Pancreas (tissue), 10 donors: ENCODE data around the gene DDX52. TPM values are rescaled to one million over a fixed set of nuclear protein-coding genes. Genes with fewer than 3 reads are reported as not detected.
"Not testable (repeated sequence)": the region's sequence is repeated elsewhere in the genome, so short reads cannot be mapped to it uniquely, and the experiment has no call there.

Experiments used
- ATAC-seq, 4 donors: fragments of 200-7000 bp; cut with Tn5 transposase; one replicate each; pipeline versions ENCODE4 v1.8.0 to v1.9.1; 2020; ENCODE audit warnings: mild to moderate bottlenecking in 4 of 4, moderate library complexity in 4 of 4
- DNase-seq, 6 donors: peaks; one replicate each; pipeline ENCODE4 v3.0.0-alpha.2; 2020
- FAIRE-seq: peaks from 2 replicates; lab custom pipeline; 2012; peaks lifted over from hg19 to GRCh38; lab: Jason Lieb, UNC
- H3K27ac ChIP-seq, 4 donors: fragments of 200-600 bp; sonication (generic); 1 replicate in 3 of 4; 2 replicates in 1 of 4; pipeline versions ENCODE4 v1.5.0 to v1.8.0; 2020
- H3K27me3 ChIP-seq, 4 donors: fragments of 200-600 bp; one replicate each; pipeline ENCODE4 v1.8.0; 2021
- H3K36me3 ChIP-seq, 3 donors: fragments of 200-600 bp; sonication (generic) in 1 of 3; one replicate each; pipeline versions ENCODE4 v1.5.0 to v1.8.0; 2020 to 2021
- H3K4me1 ChIP-seq, 3 donors: fragments of 200-600 bp; one replicate each; pipeline ENCODE4 v1.8.0; 2021
- H3K4me3 ChIP-seq, 4 donors: fragments of 200-600 bp; sonication (generic) in 2 of 4; one replicate each; pipeline versions ENCODE4 v1.5.0 to v1.8.0; 2020 to 2021
- H3K9me3 ChIP-seq, 4 donors: fragments of 200-600 bp; one replicate each; pipeline ENCODE4 v1.8.0; 2021
- WGBS, 2 donors: extraction: QIAGEN DNeasy Blood & Tissue Kit; methylation state at CpG; one replicate each; pipeline ENCODE4 v1.1.7; 2013; 5-methylcytosine and 5-hydroxymethylcytosine counted together
- intact Hi-C, 3 donors: fragments of 100-400 bp; cut with DNase I; formaldehyde crosslinking; loops; one replicate each; pipeline versions ENCODE4 v1.11.1 to v1.14.2; 2022
- polyA plus RNA-seq, 2 donors: library from polyadenylated mRNA; stranded (reverse); fragments of 200-250 nt; gene quantifications; one replicate each; pipeline ENCODE4 v1.2.3, GENCODE V29; 2013
- total RNA-seq, 6 donors: library from RNA; stranded (reverse); fragmentation: NEBNext Ultra II Directional in 4 of 6; extraction: Animal tissue kit (Norgen Biotek cat#: 25700) in 4 of 6; gene quantifications; one replicate each; pipeline versions ENCODE4 v1.2.1 to v1.2.4, GENCODE V29; 2021 to 2023
- TF ChIP-seq, protein P1 (sequence below), 4 donors: fragments of 200-600 bp; sonication (generic) in 3 of 4; IDR thresholded peaks; one replicate each; pipeline versions ENCODE4 v1.5.0 to v1.8.0; 2021; ENCODE audit warnings: antibody characterized with exemption in 4 of 4
- donor health status: healthy with polysubstance abuse.
- donor health status: DM: no; HTN: no; CAD: no; lungs with moderate emphysema.
- donor health status: DM: no; HTN: no; CAD: no.
- donor health status: control.
- donor health status: control.
- donor health status: Bipolar disorder and iron deficiency.
- donor health status: DM: yes; HTN: yes; CAD: no.
- donor health status: DM: no; HTN: no; CAD: no.
- donor health status: DM: no; HTN: no; CAD: no.
- donor health status: DM: yes; HTN: yes; CAD: no.

DDX52 gene
- total RNA-seq (10 to 100 TPM in 4 of 6 donors, 1 to 10 TPM in 2; 9.5 to 21.4 (median 11.1) TPM), polyA plus RNA-seq (1 to 10 TPM; 7.7 to 9.3 TPM)

DNA sequence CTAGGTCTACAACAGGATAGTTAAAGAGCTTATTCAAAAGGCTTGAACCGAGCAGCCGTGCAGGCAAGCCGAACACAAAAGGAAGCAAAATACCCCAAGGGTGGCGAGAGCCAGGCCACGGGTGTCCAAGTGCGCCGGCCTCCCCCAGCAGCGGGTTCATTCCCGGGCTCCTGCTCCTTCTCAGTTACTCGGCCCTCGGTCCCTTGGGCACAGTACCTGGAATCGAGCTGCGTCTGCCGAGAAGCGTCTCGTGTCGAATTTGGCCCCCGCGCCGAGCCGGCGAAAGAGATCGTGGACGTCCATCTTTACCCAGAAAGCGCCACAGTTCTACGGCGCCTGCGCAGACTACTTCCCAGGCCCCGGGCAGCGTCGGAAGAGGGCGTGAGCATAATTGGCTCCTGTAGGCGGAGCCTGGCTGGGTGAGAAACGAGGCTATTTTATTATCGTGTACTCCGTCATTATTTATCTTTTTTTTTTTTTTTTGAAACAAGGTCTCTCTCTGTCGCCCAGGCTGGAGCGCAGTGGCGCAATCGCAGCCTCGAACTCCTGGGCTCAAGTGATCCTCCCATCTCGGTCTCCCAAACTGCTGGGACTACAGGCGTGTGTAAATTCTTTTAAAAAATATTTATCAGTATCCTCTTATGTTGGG is at the start of gene DDX52:
Gene DDX52, minus strand, starts transcription at position 329 of the 649 bp plus-strand sequence. Its CDS starts 26 bp downstream, at position 303.
- peak; percentile 96 to 99 (median 98) for ATAC-seq
- 0% methylated on average over 43 of the region's 43 CpGs for WGBS, 2 donors

GRCh38 chr17:37691807-37692206 is 48.6 kb upstream of the DDX52 start:
- TF ChIP-seq, protein P1, sequence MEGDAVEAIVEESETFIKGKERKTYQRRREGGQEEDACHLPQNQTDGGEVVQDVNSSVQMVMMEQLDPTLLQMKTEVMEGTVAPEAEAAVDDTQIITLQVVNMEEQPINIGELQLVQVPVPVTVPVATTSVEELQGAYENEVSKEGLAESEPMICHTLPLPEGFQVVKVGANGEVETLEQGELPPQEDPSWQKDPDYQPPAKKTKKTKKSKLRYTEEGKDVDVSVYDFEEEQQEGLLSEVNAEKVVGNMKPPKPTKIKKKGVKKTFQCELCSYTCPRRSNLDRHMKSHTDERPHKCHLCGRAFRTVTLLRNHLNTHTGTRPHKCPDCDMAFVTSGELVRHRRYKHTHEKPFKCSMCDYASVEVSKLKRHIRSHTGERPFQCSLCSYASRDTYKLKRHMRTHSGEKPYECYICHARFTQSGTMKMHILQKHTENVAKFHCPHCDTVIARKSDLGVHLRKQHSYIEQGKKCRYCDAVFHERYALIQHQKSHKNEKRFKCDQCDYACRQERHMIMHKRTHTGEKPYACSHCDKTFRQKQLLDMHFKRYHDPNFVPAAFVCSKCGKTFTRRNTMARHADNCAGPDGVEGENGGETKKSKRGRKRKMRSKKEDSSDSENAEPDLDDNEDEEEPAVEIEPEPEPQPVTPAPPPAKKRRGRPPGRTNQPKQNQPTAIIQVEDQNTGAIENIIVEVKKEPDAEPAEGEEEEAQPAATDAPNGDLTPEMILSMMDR (IDR thresholded peaks at IDR 0.05) = no peak
- intact Hi-C loops = no loop called here
- Histone ChIP-seq H3K36me3 (peaks cover 0 to 28% (median 4%) of the 10 kb centered on the region in 3 donors), H3K4me1 (no peaks in the 10 kb centered on the region), H3K9me3 (no peaks in the 10 kb centered on the region), H3K27me3 (no peaks in the 10 kb centered on the region), H3K4me3 (no peak overlapping the region), H3K27ac (no peak overlapping the region)
- no peak for DNase-seq
- WGBS, 2 donors = 90 to 95% methylated on average over 6 of the region's 6 CpGs
- no peak for ATAC-seq
- no peak for FAIRE-seq

More for the DNA sequence above, at the start of gene DDX52:
- intact Hi-C loops = loop anchor here in 2 of 3 donors (10.0 kb wide), 2 partner anchors 112 to 132 kb away; no protein-coding TSS in a partner anchor
- Histone ChIP-seq H3K27me3 (no peaks in the 10 kb centered on the region), H3K27ac (peak within 1 kb of the TSS; percentile 59 to 83 (median 70)), H3K36me3 (no peaks in the 10 kb centered on the region), H3K9me3 (no peaks in the 10 kb centered on the region), H3K4me1 (peaks cover 4 to 22% (median 17%) of the 10 kb centered on the region in 3 donors), H3K4me3 (peak within 1 kb of the TSS; percentile 62 to 90 (median 70))
- DNase-seq (peak; percentile 93 to 98 (median 94)), FAIRE-seq (no peak)
- TF ChIP-seq, protein P1 (IDR thresholded peaks at IDR 0.05) = no peak

- Histone ChIP-seq H3K36me3 (peaks cover 0 to 25% (median 4%) of the 10 kb centered on the region in 3 donors), H3K4me3 (no peak overlapping the region), H3K9me3 (no peaks in the 10 kb centered on the region), H3K27ac (no peak overlapping the region), H3K4me1 (no peaks in the 10 kb centered on the region), H3K27me3 (no peaks in the 10 kb centered on the region)
- WGBS, 2 donors = 69% methylated on average over 7 of the region's 7 CpGs
- FAIRE-seq = no peak
- no peak for ATAC-seq
- intact Hi-C loops = no loop called here
- DNase-seq = no peak
- TF ChIP-seq, protein P1 (IDR thresholded peaks at IDR 0.05) = no peak
These were observed 46.1 kb upstream of the DDX52 start for GRCh38 chr17:37689317-37689716.

DNA sequence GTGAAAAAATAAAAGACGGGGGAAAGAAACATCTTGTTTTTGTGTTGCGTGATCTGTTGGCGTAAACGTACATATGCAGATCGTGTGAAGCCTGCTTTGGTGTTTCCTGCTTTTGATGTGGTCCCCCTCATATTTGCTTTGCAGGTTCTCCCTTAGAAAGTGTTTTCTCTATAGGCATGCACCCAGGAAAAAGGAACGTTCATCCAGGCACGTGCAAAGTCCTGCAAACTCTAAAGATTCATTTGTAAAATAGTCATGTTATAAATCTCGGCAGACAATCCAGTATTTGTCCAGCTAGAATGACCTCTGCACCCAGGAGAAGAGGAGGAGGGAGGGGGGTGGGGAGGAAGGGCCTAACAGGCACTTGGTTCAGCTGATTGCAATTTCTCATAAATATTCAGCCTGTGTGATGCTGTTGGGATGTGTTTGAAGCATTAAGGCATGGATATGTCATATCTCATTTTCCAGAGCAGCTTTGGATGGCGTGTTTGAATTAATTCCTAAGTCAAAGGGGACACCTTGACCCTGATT is 40.3 kb upstream of the DDX52 start:
- Histone ChIP-seq H3K27me3 (no peaks in the 10 kb centered on the region), H3K9me3 (no peaks in the 10 kb centered on the region), H3K4me3 (no peak overlapping the region), H3K4me1 (no peaks in the 10 kb centered on the region), H3K36me3 (peaks cover 0 to 17% (median 0%) of the 10 kb centered on the region in 3 donors), H3K27ac (no peak overlapping the region)
- 48 to 53% methylated on average over 9 of the region's 9 CpGs for WGBS, 2 donors
- TF ChIP-seq, protein P1 (IDR thresholded peaks at IDR 0.05) = no peak
- intact Hi-C loops = no loop called here
- FAIRE-seq (no peak), ATAC-seq (peak in 2 of 4 donors; percentile 38 to 44), DNase-seq (no peak)

DNA sequence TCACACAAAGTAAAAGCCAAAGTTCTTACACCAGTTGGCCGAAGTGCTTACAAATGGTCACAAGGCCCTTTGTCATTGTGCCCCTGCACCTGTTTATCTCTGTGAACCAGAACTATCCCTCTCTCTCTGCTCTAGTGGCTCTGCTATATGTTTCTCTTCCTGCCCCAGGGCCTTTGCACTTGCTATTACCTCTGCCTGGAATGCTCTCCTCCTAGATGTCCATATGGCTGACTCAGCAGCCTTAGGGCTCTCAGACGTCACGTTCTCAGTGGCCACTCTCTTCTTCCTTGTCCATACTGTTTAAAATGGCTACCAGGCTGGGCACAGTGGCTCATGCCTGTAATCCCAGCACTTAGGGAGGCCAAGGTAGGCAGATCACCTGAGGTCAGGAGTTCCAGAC is 38.8 kb upstream of the DDX52 start:
- H3K36me3 ChIP-seq = peaks cover 0 to 12% (median 0%) of the 10 kb centered on the region in 3 donors
- TF ChIP-seq, protein P1 (IDR thresholded peaks at IDR 0.05) = no peak
- no peaks in the 10 kb centered on the region for H3K27me3 ChIP-seq
- H3K9me3 ChIP-seq = no peaks in the 10 kb centered on the region
- WGBS, 2 donors = 92 to 96% methylated on average over 3 of the region's 3 CpGs
- ATAC-seq (no peak), FAIRE-seq (no peak), DNase-seq (no peak)
- no peak overlapping the region for H3K4me3 ChIP-seq
- intact Hi-C loops = no loop called here
- H3K27ac ChIP-seq = no peak overlapping the region
- H3K4me1 ChIP-seq = no peaks in the 10 kb centered on the region

DNA sequence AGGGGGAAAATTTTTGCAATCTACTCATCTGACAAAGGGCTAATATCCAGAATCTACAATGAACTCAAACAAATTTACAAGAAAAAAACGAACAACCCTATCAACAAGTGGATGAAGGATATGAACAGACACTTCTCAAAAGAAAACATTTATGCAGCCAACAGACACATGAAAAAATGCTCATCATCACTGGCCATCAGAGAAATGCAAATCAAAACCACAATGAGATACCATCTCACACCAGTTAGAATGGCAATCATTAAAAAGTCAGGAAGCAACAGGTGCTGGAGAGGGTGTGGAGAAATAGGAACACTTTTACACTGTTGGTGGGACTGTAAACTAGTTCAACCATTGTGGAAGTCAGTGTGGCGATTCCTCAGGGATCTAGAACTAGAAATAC is 36.7 kb upstream of the DDX52 start:
- not testable (repeated sequence) for FAIRE-seq
- intact Hi-C loops = loop anchor here in 1 of 3 donors (10.0 kb wide), 1 partner anchor 205 kb away; no protein-coding TSS in a partner anchor

More for the DNA sequence above, 36.7 kb upstream of the DDX52 start:
- not testable (repeated sequence) for H3K9me3 ChIP-seq, ATAC-seq, H3K27me3 ChIP-seq, H3K27ac ChIP-seq, H3K4me3 ChIP-seq, DNase-seq, H3K4me1 ChIP-seq, H3K36me3 ChIP-seq
- WGBS, 2 donors = 67 to 70% methylated on average over 1 of the region's 2 CpGs
